Raji (cell line): ENCODE data around the gene DNM2.

Source experiments
- POLR2A ChIP-seq: IDR thresholded peaks from 2 replicates; pipeline ENCODE4 v1.6.1; 2011; ENCODE audit warnings: low read depth, low read length, control low read depth; ENCODE audit not compliant: insufficient read depth

DNM2 gene

GRCh38 chr19:10707440-10707839, 10.4 kb upstream of the DNM2 start:
- no peak for TF ChIP-seq POLR2A

DNA sequence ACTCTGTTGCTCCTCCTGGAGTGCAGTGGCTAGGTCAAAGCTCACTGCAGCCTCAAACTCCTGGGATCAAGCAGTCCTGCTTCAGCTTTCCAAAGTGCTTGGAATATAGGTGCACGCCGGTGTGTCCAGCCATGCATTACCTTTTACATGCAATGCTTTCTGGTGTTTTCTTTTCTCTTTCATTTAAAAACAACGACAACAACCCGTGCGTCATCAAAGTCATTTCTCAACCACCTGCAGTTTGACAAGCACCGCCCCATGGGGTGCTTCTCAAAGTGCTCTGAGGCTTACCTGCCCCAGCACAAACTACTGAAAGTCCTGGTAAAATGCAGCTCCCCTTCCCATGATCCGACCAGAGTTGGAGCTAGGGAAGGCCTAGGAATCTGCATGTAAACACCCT, 9.6 kb upstream of the DNM2 start:
- TF ChIP-seq POLR2A: no peak

DNA sequence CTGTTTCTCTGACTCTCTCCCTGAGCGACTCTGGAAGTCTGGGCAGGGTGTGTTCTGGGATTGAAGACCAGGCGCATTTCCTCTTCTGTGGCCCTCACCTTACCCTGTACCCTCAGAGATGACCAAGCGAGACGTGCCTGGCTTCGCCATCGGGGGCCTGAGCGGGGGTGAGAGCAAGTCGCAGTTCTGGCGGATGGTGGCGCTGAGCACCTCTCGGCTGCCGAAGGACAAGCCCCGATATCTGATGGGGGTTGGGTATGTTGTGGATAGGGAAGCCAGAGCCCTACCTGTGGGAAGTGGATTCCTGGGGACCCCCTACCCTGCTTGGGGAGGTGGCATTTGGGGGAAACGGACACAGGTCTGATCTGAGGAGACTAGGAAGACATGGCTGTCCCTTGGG, 5.8 kb upstream of the DNM2 start:
- TF ChIP-seq POLR2A: no peak

DNA sequence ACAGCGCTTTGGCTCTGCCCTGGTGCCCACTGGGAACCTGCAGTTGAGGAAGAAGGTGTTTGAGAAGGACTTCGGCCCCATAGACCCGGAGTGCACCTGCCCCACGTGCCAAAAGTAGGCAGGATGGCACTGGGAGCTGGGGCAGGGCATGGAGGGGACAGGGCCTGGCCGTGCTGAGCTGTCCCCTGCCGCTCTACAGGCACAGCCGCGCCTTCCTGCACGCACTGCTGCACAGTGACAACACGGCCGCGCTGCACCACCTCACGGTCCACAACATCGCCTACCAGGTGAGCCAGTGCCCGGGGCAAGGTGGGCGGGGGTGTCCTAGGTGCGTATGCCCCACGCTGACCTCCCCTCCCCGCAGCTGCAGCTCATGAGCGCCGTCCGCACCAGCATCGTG, 5.1 kb upstream of the DNM2 start:
- no peak for TF ChIP-seq POLR2A

- TF ChIP-seq POLR2A: no peak
Measured at GRCh38 chr19:10713317-10713716, 4.6 kb upstream of the DNM2 start.

DNA sequence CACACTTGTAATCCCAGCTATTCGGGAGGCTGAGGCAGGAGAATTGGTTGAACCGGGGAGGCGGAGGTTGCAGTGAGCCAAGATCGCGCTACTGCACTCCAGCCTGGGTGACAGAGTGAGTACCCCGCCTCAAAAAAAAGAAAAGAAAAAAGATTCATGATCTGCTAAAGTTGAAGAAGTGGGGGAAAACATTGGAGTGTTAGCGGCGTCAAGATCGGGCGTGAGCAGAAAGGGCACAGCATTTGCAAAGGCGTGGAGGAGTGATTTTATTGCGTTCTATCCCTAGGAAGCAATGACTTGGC, 874 bp upstream of the DNM2 start:
- no peak; the same call in 1 of the 2 replicates for TF ChIP-seq POLR2A

DNA sequence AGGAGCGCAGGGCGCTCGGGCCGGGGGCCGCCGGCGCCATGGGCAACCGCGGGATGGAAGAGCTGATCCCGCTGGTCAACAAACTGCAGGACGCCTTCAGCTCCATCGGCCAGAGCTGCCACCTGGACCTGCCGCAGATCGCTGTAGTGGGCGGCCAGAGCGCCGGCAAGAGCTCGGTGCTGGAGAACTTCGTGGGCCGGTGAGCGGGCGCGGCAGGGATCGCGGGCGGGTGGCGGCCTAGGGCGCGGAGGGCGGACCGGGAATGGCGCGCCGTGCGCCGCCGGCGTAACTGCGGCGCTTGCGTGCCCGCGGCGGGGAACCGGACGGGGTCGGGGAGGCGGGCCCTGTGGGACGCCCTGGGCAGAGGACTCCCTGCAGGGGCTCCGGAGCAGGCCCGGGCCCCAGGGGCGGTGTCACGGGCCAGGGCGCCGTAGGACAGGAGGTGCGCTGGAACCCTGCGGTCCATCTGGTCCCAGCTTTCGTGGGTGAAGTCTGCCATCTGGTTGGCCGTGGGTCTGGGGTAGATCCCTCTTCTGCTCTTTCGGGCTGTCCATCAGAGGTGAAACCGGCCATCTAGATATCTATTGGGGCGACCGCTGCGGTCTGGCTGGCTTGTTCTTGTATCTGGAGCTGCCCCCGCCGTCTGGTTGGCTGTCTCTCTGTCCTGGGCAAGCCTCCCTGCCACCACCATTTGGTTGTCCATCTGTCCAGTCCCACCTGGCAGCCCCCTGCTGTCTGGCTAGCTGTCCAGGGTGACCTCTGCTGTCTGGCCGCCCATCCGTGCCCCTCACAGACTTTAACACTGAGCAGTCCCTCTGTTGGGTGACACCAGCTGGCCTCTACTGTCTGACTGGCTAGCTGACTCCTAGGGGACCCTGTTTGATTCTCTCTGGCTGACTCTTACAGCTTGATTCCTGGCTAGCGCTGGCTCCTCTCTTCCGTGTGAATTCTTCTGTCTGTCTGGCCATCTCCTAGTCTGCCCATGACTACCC, 622 bp downstream of the DNM2 start:
- no peak for TF ChIP-seq POLR2A

DNA sequence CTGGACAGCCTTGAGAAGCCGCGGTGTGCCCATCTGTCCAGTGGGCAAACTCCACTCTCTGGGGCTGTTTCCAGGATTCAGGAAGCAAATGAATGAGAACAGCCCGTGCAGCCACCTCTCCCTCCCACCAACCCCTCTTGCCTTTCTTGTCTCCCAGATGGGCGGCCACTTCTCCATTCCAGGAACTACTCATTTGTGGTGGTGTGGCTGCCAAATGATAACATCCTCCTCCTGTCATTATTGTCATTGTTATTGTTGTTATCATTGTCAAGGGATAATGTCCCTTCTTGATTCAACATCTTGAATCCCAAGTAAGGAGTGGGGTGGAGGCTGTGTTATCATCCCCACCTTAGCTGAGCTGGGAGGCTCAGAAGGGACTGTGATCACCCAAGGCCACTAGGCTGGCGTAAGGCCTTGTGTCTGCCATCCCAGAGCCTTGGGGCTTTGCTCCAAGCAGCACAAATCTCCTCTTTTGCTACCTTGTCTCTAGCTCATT, 1.6 kb downstream of the DNM2 start:
- no peak for TF ChIP-seq POLR2A

DNA sequence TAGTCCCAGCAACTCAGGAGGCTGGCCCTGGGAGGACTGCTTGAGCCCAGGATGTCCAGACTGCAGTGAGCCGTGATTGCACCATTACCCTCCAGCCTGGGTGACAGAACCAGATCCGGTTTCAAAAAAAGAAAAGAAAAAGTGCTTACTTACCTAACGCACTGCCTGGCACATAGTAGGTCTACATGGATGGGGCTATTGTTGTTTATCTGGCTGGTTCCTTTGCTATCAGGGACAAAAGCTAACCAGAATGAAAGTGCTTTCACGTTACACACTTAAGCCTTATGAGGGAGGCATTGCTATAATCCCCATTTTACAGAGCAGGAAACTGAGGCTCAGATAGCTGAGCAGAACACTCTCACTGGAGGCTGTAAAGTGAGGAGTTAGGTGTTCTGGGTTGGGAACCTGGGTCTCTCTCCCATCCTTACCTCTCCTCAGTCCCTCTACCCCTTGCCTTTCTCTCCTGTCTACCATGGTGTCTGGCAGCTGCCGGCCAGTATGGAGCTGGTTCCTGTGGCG, 2.8 kb downstream of the DNM2 start:
- TF ChIP-seq POLR2A: no peak

DNA sequence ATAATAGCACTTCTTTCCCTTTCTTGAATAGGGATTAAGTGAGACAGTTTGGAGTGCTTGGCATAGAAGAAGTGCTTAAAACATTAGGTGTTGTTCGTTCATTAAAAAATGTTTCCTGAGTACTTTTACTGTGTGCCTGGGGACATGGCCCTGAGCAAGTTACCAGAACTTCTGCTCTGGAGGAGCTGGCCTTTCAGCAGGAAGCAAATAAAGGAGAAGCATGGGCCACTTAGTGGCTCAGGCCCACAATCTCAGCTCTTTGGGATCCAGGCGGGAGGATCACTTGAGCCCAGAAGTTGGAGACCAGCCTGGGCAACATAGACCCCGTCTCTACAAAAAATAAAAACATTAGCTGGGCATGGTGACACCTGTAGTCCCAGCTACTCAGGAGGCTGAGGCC, 5.7 kb downstream of the DNM2 start:
- TF ChIP-seq POLR2A: no peak

GRCh38 chr19:10724573-10725071, 6.7 kb downstream of the DNM2 start:
- TF ChIP-seq POLR2A: no peak

GRCh38 chr19:10725415-10725814, 7.5 kb downstream of the DNM2 start:
- no peak for TF ChIP-seq POLR2A

DNA sequence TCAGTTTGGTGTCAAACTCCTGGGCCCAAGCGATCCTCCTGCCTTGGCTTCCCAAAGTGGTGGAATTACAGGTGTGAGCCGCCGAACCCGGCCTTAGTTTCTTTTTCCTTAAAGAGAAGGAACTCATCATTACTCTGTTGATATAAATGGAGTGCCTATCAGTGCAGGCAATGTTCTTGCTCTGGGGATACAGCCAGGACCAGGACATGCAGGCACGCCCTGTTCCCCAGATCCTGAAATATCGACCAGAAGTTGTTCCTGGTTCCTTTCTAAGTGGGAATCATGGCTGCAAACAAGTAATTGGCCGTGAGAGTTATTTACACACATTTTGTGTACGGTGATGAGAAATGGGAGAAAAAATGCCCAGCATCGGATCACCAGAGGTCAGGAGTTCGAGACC, 8.4 kb downstream of the DNM2 start:
- TF ChIP-seq POLR2A: no peak

DNA sequence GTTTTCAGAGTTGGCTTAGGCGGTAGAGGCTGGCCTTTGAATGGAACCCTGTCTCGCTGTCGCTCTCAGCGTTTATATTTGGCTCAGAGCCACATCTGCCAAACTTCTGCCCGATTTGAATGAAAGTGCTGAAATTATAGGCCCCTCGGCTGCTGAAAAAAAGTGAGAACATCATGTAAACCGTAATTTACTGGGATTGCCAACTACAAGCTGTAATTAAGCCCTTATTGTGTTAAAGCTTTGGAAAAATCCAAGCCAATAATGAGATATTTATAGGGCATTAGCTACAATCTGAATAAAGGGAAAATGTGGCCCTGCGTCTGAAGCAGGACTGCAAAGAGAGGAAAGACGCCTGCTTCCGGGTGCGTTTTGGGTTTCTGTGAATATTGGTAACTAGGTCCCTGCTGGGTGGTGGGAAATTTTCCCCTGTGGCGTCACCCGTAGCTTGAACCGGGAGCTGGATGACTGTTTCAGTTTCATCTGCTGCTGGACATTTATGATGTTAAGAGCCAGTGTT, 9.9 kb downstream of the DNM2 start:
- no peak for TF ChIP-seq POLR2A

DNA sequence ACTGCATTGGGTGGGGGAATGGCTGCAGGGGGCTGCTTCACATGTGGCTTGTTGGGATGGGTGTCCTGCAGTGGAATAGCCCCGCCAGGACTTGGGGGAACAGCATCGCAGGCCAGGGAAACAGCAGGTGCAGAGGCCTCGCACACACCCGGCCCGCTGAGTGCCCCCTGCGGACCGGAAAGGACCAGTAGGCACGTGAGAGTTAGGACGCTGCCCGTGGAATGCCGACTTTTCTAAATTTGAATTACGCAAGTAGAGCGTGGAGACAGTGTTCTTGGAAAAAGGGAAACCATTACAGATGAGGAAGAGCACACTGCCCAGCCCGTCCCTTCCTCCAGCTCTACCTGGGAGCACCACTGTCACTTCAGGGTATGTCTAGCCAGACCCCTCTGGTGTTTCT, 11.5 kb downstream of the DNM2 start:
- no peak for TF ChIP-seq POLR2A

GRCh38 chr19:10730932-10731331, 13.1 kb downstream of the DNM2 start:
- no peak for TF ChIP-seq POLR2A
